IPS DF 6.9 (cell line): Measurements from ENCODE around the gene SORCS2.

Source experiments
- DNase-seq: peaks from one replicate; pipeline ENCODE4 v3.0.0-alpha.2; 2013; ENCODE audit warnings: low read depth, low spot score
- H3K27ac ChIP-seq: one replicate; pipeline ENCODE4 v1.5.1; 2013; ENCODE audit warnings: low read length, control low read depth
- H3K27me3 ChIP-seq: 2 replicates; pipeline ENCODE4 v1.6.1; 2013; ENCODE audit warnings: mild to moderate bottlenecking, low read length; ENCODE audit not compliant: control insufficient read depth, insufficient read depth
- H3K36me3 ChIP-seq: 2 replicates; pipeline ENCODE4 v1.6.1; 2013; ENCODE audit warnings: low read length; ENCODE audit not compliant: control insufficient read depth, insufficient read depth
- H3K4me1 ChIP-seq: 2 replicates; pipeline ENCODE4 v1.6.1; 2013; ENCODE audit warnings: low read length; ENCODE audit not compliant: control insufficient read depth, insufficient read depth
- H3K4me3 ChIP-seq: 2 replicates; pipeline ENCODE4 v1.5.1; 2013; ENCODE audit warnings: mild to moderate bottlenecking, low read length
- H3K9me3 ChIP-seq: 2 replicates; pipeline ENCODE4 v1.6.1; 2013; ENCODE audit warnings: low read length, inconsistent platforms; ENCODE audit not compliant: control insufficient read depth, insufficient read depth
- WGBS: extraction: QIAGEN DNeasy Blood & Tissue Kit; methylation state at CpG from one replicate; pipeline ENCODE4 v1.1.7; 2013; ENCODE audit warnings: mixed read lengths, missing lambda C conversion rate; ENCODE audit not compliant: insufficient read length, insufficient coverage; 5-methylcytosine and 5-hydroxymethylcytosine counted together

SORCS2 gene

GRCh38 chr4:7631288-7632014, 439.1 kb downstream of the SORCS2 start:
- H3K4me3 ChIP-seq = no peak overlapping the region
- no peak overlapping the region for H3K27ac ChIP-seq
- H3K36me3 ChIP-seq = no peaks in the 10 kb centered on the region
- no CpG with 5 or more reads among the region's 10 CpGs for WGBS
- no peaks in the 10 kb centered on the region for H3K27me3 ChIP-seq
- DNase-seq = no peak
- H3K4me1 ChIP-seq = peaks cover 2% of the 10 kb centered on the region; the same call in 1 of the 2 replicates
- H3K9me3 ChIP-seq = no peaks in the 10 kb centered on the region

GRCh38 chr4:7632341-7632740, 440.0 kb downstream of the SORCS2 start:
- peaks cover 2% of the 10 kb centered on the region; the same call in 1 of the 2 replicates for H3K4me1 ChIP-seq
- H3K9me3 ChIP-seq = no peaks in the 10 kb centered on the region
- no peak overlapping the region for H3K27ac ChIP-seq
- no peak for DNase-seq
- H3K4me3 ChIP-seq = no peak overlapping the region
- no peaks in the 10 kb centered on the region for H3K27me3 ChIP-seq
- WGBS = no CpG with 5 or more reads among the region's 12 CpGs
- no peaks in the 10 kb centered on the region for H3K36me3 ChIP-seq

- Histone ChIP-seq H3K4me3 (no peak overlapping the region), H3K9me3 (no peaks in the 10 kb centered on the region), H3K27me3 (no peaks in the 10 kb centered on the region), H3K36me3 (no peaks in the 10 kb centered on the region), H3K27ac (no peak overlapping the region), H3K4me1 (peaks cover 2% of the 10 kb centered on the region; the same call in 1 of the 2 replicates)
- DNase-seq = no peak
- WGBS = no CpG with 5 or more reads among the region's 5 CpGs
Observed at GRCh38 chr4:7632971-7633370, 440.6 kb downstream of the SORCS2 start.

- Histone ChIP-seq H3K9me3 (no peaks in the 10 kb centered on the region), H3K27ac (no peak overlapping the region), H3K27me3 (no peaks in the 10 kb centered on the region), H3K4me1 (peaks cover 2% of the 10 kb centered on the region; the same call in 1 of the 2 replicates), H3K36me3 (no peaks in the 10 kb centered on the region), H3K4me3 (no peak overlapping the region)
- no peak for DNase-seq
- no CpG with 5 or more reads among the region's 12 CpGs for WGBS
Observed at GRCh38 chr4:7634661-7635251, 442.4 kb downstream of the SORCS2 start.

- no peak for DNase-seq
- Histone ChIP-seq H3K4me1 (peaks cover 2% of the 10 kb centered on the region; the same call in 1 of the 2 replicates), H3K27me3 (no peaks in the 10 kb centered on the region), H3K9me3 (no peaks in the 10 kb centered on the region), H3K27ac (no peak overlapping the region), H3K4me3 (no peak overlapping the region), H3K36me3 (no peaks in the 10 kb centered on the region)
- no CpG with 5 or more reads among the region's 25 CpGs for WGBS
Observed at GRCh38 chr4:7635445-7636239, 443.3 kb downstream of the SORCS2 start.

GRCh38 chr4:7636240-7636508, 443.8 kb downstream of the SORCS2 start:
- H3K27ac ChIP-seq = no peak overlapping the region
- no peaks in the 10 kb centered on the region for H3K9me3 ChIP-seq
- no peak overlapping the region for H3K4me3 ChIP-seq
- 100% methylated on average over 2 of the region's 12 CpGs for WGBS
- peaks cover 2% of the 10 kb centered on the region; the same call in 1 of the 2 replicates for H3K4me1 ChIP-seq
- no peaks in the 10 kb centered on the region for H3K36me3 ChIP-seq
- no peak for DNase-seq
- H3K27me3 ChIP-seq = no peaks in the 10 kb centered on the region

GRCh38 chr4:7637139-7637538, 444.8 kb downstream of the SORCS2 start:
- WGBS = no CpG with 5 or more reads among the region's 13 CpGs

GRCh38 chr4:7637971-7638370, 445.6 kb downstream of the SORCS2 start:
- no peaks in the 10 kb centered on the region for H3K36me3 ChIP-seq
- H3K9me3 ChIP-seq = no peaks in the 10 kb centered on the region
- no CpG with 5 or more reads among the region's 11 CpGs for WGBS
- peaks cover 1% of the 10 kb centered on the region; the same call in 1 of the 2 replicates for H3K4me1 ChIP-seq
- H3K27me3 ChIP-seq = no peaks in the 10 kb centered on the region
- H3K27ac ChIP-seq = no peak overlapping the region
- no peak overlapping the region for H3K4me3 ChIP-seq
- no peak for DNase-seq

More at GRCh38 chr4:7637139-7637538, 444.8 kb downstream of the SORCS2 start:
- Histone ChIP-seq H3K36me3 (no peaks in the 10 kb centered on the region), H3K4me1 (peaks cover 2% of the 10 kb centered on the region; the same call in 1 of the 2 replicates), H3K4me3 (no peak overlapping the region), H3K27me3 (no peaks in the 10 kb centered on the region), H3K27ac (no peak overlapping the region), H3K9me3 (no peaks in the 10 kb centered on the region)
- no peak for DNase-seq

GRCh38 chr4:7638489-7638888, 446.2 kb downstream of the SORCS2 start:
- Histone ChIP-seq H3K4me1 (no peaks in the 10 kb centered on the region; the same call in 1 of the 2 replicates), H3K27me3 (no peaks in the 10 kb centered on the region), H3K9me3 (no peaks in the 10 kb centered on the region), H3K27ac (no peak overlapping the region), H3K36me3 (no peaks in the 10 kb centered on the region), H3K4me3 (no peak overlapping the region)
- no peak for DNase-seq
- WGBS = no CpG with 5 or more reads among the region's 12 CpGs

- Histone ChIP-seq H3K27ac (no peak overlapping the region), H3K9me3 (no peaks in the 10 kb centered on the region), H3K4me1 (no peaks in the 10 kb centered on the region; the same call in 1 of the 2 replicates), H3K36me3 (no peaks in the 10 kb centered on the region), H3K4me3 (no peak overlapping the region), H3K27me3 (no peaks in the 10 kb centered on the region)
- 100% methylated on average over 3 of the region's 7 CpGs for WGBS
- DNase-seq = no peak
Observed at GRCh38 chr4:7638984-7639789, 446.8 kb downstream of the SORCS2 start.
